GM12892 (cell line): Measurements from ENCODE around the gene SH2B3.

Experiments
- POLR2A ChIP-seq: IDR thresholded peaks from 2 replicates; pipeline ENCODE4 v1.6.1; 2011; ENCODE audit warnings: low read depth, low read length, control low read depth
- TAF1 ChIP-seq: IDR thresholded peaks from 2 replicates; pipeline ENCODE4 v1.6.1; 2011; ENCODE audit warnings: low read depth, mild to moderate bottlenecking, control low read depth, low read length, borderline replicate concordance

GRCh38 chr12:111438481-111438880 lies 32.8 kb downstream of the SH2B3 start:
- no peak for TF ChIP-seq POLR2A
- no peak for TF ChIP-seq TAF1
